RWPE1 (cell line): ENCODE data around the gene ASPG.

Experiments
- CTCF ChIA-PET: fragments of 350-600 bp; sonication (Branson Sonifier 250); formaldehyde crosslinking; extraction: SDS; loops from one replicate; lab custom pipeline; 2021; lab: Yijun Ruan, JAX
- POLR2A ChIA-PET: fragments of 400-600 bp; formaldehyde crosslinking; extraction: SDS; loops from one replicate; lab custom pipeline; 2020; ENCODE audit warnings: antibody characterized with exemption; ENCODE audit not compliant: low non-redundant PET; lab: Yijun Ruan, JAX
- DNase-seq: peaks from one replicate; pipeline ENCODE4 v3.0.0; 2012; ENCODE audit warnings: low spot score
- H3K27ac ChIP-seq: fragments of 450-650 bp; 2 replicates; pipeline ENCODE4 v1.5.1; 2017
- CTCF ChIP-seq: fragments of 450-650 bp; conservative IDR thresholded peaks from 2 replicates; pipeline ENCODE4 v1.5.1; 2017; ENCODE audit warnings: low read depth, mild to moderate bottlenecking

The ASPG gene

GRCh38 chr14:104111301-104112112 lies 26.0 kb downstream of the ASPG start:
- CTCF ChIA-PET, result no interaction called here
- no peak for TF ChIP-seq CTCF
- POLR2A ChIA-PET, result no interaction called here
- DNase-seq, result no peak
- peak overlapping the region; percentile 29; the same call in 1 of the 2 replicates for H3K27ac ChIP-seq

GRCh38 chr14:104112113-104112505 lies 26.6 kb downstream of the ASPG start:
- ChIA-PET CTCF (no interaction called here), POLR2A (no interaction called here)
- no peak for TF ChIP-seq CTCF
- H3K27ac ChIP-seq, result peak overlapping the region; percentile 29; the same call in 1 of the 2 replicates
- no peak for DNase-seq

GRCh38 chr14:104112609-104113571 lies 27.4 kb downstream of the ASPG start:
- POLR2A ChIA-PET, result no interaction called here

GRCh38 chr14:104113631-104114420 lies 28.3 kb downstream of the ASPG start:
- POLR2A ChIA-PET, result interaction anchor here (0.5 kb wide), 1 partner anchor 14 kb away, joined by 3 read pairs; no protein-coding TSS in a partner anchor
- DNase-seq, result no peak
- TF ChIP-seq CTCF, result no peak
- no peak overlapping the region; the same call in 1 of the 2 replicates for H3K27ac ChIP-seq
- CTCF ChIA-PET, result interaction anchor here (0.6 to 0.8 kb wide), 5 partner anchors 13 to 542 kb away, joined by 3 read pairs; no protein-coding TSS in a partner anchor

More at GRCh38 chr14:104112609-104113571, 27.4 kb downstream of the ASPG start:
- no peak for TF ChIP-seq CTCF
- CTCF ChIA-PET, result interaction anchor here (0.7 kb wide), 1 partner anchor 18 kb away, joined by 3 read pairs; no protein-coding TSS in a partner anchor
- peak overlapping the region; percentile 29; the same call in 1 of the 2 replicates for H3K27ac ChIP-seq
- DNase-seq, result no peak

- no peak for DNase-seq
- TF ChIP-seq CTCF, result no peak
- POLR2A ChIA-PET, result interaction anchor here (1.1 kb wide), 1 partner anchor 8 kb away, joined by 3 read pairs; no protein-coding TSS in a partner anchor
- H3K27ac ChIP-seq, result peak overlapping the region; percentile 15; the same call in 1 of the 2 replicates
- CTCF ChIA-PET, result interaction anchor here (0.7 to 1.7 kb wide), 6 partner anchors 8 to 160 kb away, joined by 3 to 7 read pairs (median 3); no protein-coding TSS in a partner anchor
Measured at GRCh38 chr14:104114421-104115130, 29.1 kb downstream of the ASPG start.
